AG10803 (cell line): ENCODE data around the gene ESR1.
A peak's percentile ranks its signal among the peaks of the same experiment; 100 is the strongest.

ENCODE experiments used
- DNase-seq: peaks from one replicate; pipeline ENCODE4 v3.0.0; 2010; ENCODE audit warnings: low read depth
- H3K4me3 ChIP-seq: 2 replicates; pipeline ENCODE4 v1.5.1; 2011; ENCODE audit warnings: mild to moderate bottlenecking, low read length, control low read depth
- CTCF ChIP-seq: conservative IDR thresholded peaks from 2 replicates; pipeline ENCODE4 v1.5.1; 2011; ENCODE audit warnings: mild to moderate bottlenecking, low read length, control low read depth, inconsistent platforms

Gene ESR1

GRCh38 chr6:152091201-152091600 lies 283.7 kb downstream of the ESR1 start:
- DNase-seq = no peak
- no peak overlapping the region for H3K4me3 ChIP-seq
- TF ChIP-seq CTCF = no peak

GRCh38 chr6:152091851-152092341 lies 284.4 kb downstream of the ESR1 start:
- peak; percentile 79 for DNase-seq
- TF ChIP-seq CTCF = no peak
- no peak overlapping the region for H3K4me3 ChIP-seq

GRCh38 chr6:152093711-152094110 lies 286.2 kb downstream of the ESR1 start:
- no peak for DNase-seq
- no peak for TF ChIP-seq CTCF
- H3K4me3 ChIP-seq = no peak overlapping the region

- DNase-seq = no peak
- H3K4me3 ChIP-seq = no peak overlapping the region
- no peak for TF ChIP-seq CTCF
Measured at GRCh38 chr6:152094276-152094675, 286.8 kb downstream of the ESR1 start.

GRCh38 chr6:152094992-152095592 lies 287.6 kb downstream of the ESR1 start:
- DNase-seq = peak; percentile 100
- no peak overlapping the region for H3K4me3 ChIP-seq
- no peak for TF ChIP-seq CTCF

GRCh38 chr6:152096863-152097496 lies 289.5 kb downstream of the ESR1 start:
- peak; percentile 38 for TF ChIP-seq CTCF
- DNase-seq = peak; percentile 85
- H3K4me3 ChIP-seq = no peak overlapping the region

GRCh38 chr6:152098683-152099082 lies 291.2 kb downstream of the ESR1 start:
- no peak for DNase-seq
- TF ChIP-seq CTCF = no peak
- no peak overlapping the region for H3K4me3 ChIP-seq
